GM21360 (cell line): ENCODE measurements around the gene PPP1R2C.

Experiments
- ATAC-seq: cut with Tn5 transposase; IDR thresholded peaks from one replicate; pipeline ENCODE4 v1.9.1; 2021; ENCODE audit warnings: mild to moderate bottlenecking, moderate library complexity; ENCODE audit not compliant: unreplicated experiment

PPP1R2C gene

DNA sequence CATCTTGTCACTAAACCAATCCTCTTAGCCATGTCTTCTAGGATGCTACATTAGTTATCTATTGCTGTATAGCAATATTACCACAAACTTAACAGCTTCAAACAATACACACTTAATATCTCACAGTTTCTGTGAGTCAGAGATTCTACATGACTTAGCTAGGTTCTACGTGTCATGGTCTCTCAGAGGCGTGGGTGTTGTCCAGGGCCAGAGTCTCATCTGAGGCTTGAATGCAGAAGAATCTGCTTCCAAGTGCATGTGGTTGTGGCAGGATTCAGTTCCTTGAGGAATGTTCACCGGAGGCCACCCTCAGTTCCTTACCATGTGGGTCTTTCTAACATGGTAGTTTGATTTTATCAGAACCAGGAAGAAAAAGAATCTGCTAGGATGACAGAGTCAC is 26.4 kb downstream of the PPP1R2C start:
- ATAC-seq = no peak

GRCh38 chrX:42748067-42748850 is 29.7 kb downstream of the PPP1R2C start:
- ATAC-seq = no peak

DNA sequence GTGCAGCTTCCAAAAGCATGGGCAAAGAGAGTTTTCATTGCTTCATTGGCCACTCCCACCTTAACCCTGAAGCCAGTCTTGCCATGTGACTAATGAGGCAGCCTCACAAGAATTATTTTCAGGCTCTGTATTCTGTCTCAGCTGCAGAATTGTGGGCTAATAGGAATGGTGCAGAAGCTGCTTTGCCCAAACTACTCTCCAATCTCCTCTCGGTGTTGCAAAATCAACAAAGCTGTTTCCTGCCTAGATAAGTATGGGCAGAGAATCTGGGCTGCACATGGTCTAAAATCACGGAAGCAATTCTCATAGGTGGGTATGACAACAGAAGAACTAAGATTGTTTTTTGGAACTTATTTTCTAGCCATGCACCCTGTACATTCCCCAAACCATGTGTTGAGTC is 31.4 kb downstream of the PPP1R2C start:
- ATAC-seq = no peak

- ATAC-seq = no peak
Observed at GRCh38 chrX:42740456-42740855, 37.5 kb downstream of the PPP1R2C start.

DNA sequence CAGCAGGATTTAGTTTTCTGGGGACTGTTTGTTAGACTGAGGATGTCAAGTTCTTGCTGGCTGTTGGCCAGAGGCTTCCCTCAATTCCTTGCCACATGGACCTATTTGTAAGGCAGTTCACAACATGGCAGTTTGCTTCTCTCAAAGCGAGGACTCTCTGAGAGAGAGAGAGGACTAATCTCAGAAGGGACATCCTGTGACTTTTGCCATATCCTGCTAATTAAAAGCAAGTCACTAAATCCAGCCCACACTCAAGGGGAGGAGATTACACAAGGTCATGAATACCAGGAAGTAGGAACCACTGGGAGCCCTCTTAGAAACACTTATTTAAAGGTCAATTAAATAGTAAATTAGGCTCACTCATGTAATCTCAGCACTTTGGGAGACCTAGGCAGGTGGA is 38.2 kb downstream of the PPP1R2C start:
- no peak for ATAC-seq

DNA sequence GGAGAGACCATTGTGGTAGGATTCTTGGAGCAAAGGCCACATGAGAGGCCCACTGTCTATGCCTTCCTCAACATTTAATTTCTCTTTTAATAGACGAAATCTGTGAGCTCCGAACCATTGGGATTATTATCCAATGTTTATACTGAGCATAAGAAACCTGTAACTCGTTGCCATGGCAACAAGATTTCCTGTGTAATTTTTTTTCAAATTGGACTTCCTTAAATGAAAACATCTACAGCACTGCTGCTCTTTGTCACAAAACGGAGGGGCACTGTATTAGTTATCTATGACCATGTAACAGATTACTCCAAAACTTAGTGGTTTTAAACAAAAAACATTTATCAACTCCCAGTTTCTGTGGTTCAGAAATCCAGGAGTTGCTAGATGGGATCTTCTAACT is 38.7 kb downstream of the PPP1R2C start:
- ATAC-seq = no peak

DNA sequence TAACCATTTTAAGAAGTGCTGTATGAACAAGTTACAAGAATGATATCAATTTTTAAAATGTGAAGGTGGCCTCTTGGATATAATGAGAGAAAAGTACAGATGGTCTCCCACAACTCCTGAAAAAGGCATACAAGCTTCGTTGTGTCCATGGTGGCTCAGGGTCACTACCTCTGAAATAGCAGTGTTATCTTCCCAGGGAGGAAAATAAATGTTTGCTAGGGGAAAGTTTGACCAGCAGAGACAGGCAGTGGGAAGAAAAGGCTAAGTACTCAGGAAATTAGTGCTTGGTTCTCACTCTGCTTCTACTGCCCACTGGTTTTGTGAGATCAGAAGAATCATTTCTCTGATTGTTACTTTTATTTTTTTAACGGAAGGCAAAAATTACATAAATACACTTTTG is 39.4 kb downstream of the PPP1R2C start:
- ATAC-seq = no peak

DNA sequence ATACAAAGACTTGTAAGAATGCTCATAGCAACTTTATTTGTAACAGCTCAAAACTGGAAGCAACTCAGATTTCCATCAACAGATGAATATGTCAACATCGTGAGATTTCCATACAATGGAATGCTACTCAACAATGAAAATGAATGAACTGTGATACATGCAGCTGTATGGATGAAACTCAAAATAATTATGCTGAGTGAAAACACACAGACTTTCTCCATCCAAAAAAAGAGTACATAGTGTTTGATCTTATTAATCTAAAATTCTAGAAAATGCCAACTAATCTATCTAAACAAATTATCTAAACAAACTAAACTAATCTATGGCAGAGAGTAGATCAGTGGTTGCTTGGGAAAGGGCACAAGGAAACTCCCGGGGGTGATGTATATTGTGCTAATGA is 42.7 kb downstream of the PPP1R2C start:
- ATAC-seq = no peak

GRCh38 chrX:42732506-42732905 is 45.5 kb downstream of the PPP1R2C start:
- ATAC-seq = no peak
